ENCODE results near the gene FFAR3.

GRCh38 chr19:35344511-35345031 is 13.7 kb upstream of the FFAR3 start:
- TF ChIP-seq POLR2A (IDR thresholded peaks at IDR 0.05; ENCODE audit: low read length) (no peak), GATA1 (IDR thresholded peaks at IDR 0.05; ENCODE audit: low read depth, low read length) (no peak)

Measured in erythroblast (primary cell).